Omental fat pad (tissue), 4 donors: ENCODE data around the gene AXIN2. TPM values are rescaled to one million over a fixed set of nuclear protein-coding genes. Genes with fewer than 3 reads are reported as not detected.

ENCODE experiments used
- ATAC-seq: fragments of 150-250 bp; one replicate; pipeline ENCODE4 v1.9.1; 2016; ENCODE audit warnings: mild to moderate bottlenecking, moderate library complexity; ENCODE audit not compliant: low FRiP score
- DNase-seq: peaks from one replicate; pipeline ENCODE4 v3.0.0-alpha.2; 2019; ENCODE audit warnings: low spot score
- CTCF ChIP-seq, 3 donors: fragments of 450-650 bp; IDR thresholded peaks; one replicate each; pipeline ENCODE4 v1.5.1; 2016 to 2017; ENCODE audit warnings: antibody characterized with exemption in 3 of 3, mild to moderate bottlenecking in 3 of 3, moderate library complexity in 2 of 3
- total RNA-seq, 4 donors: library from RNA; depleted of rRNA; stranded (reverse); fragments of >200 nt; gene quantifications; one replicate each; pipeline ENCODE4 v1.1.0, GENCODE V29; 2016

AXIN2 gene
- total RNA-seq, 4 donors from 2014 or later: 8.3 to 20.2 (median 11.2) TPM

- no peak for ATAC-seq
These were observed 38.2 kb upstream of the AXIN2 start for GRCh38 chr17:65599650-65600049.

GRCh38 chr17:65598746-65599145 is 37.3 kb upstream of the AXIN2 start:
- TF ChIP-seq CTCF (IDR thresholded peaks at IDR 0.05): no peak

More at GRCh38 chr17:65599650-65600049, 38.2 kb upstream of the AXIN2 start:
- no peak for DNase-seq
- no peak for TF ChIP-seq CTCF (IDR thresholded peaks at IDR 0.05)

GRCh38 chr17:65595071-65595656 is 33.7 kb upstream of the AXIN2 start:
- no peak for TF ChIP-seq CTCF (IDR thresholded peaks at IDR 0.05)
- ATAC-seq (no peak), DNase-seq (no peak)

More at GRCh38 chr17:65598746-65599145, 37.3 kb upstream of the AXIN2 start:
- ATAC-seq: no peak
- DNase-seq: no peak

GRCh38 chr17:65593855-65594845 is 32.7 kb upstream of the AXIN2 start:
- no peak for ATAC-seq
- no peak for TF ChIP-seq CTCF (IDR thresholded peaks at IDR 0.05)
- DNase-seq: no peak

GRCh38 chr17:65593092-65593854 is 31.8 kb upstream of the AXIN2 start:
- ATAC-seq: no peak
- no peak for DNase-seq
- TF ChIP-seq CTCF (IDR thresholded peaks at IDR 0.05): no peak

GRCh38 chr17:65592125-65592965 is 30.9 kb upstream of the AXIN2 start:
- ATAC-seq (no peak), DNase-seq (no peak)
- TF ChIP-seq CTCF (IDR thresholded peaks at IDR 0.05): no peak
